NB4 (cell line): ENCODE data around the gene SPATS2.

Experiments
- MYC ChIP-seq: IDR thresholded peaks from 2 replicates; pipeline ENCODE4 v1.6.1; 2011; ENCODE audit warnings: low read depth, low read length
- POLR2A ChIP-seq: IDR thresholded peaks from 2 replicates; pipeline ENCODE4 v1.6.1; 2011; ENCODE audit warnings: mild to moderate bottlenecking; ENCODE audit not compliant: insufficient read length; ENCODE audit errors: extremely low read depth
- TF ChIP-seq, protein P1 (sequence below): IDR thresholded peaks from one replicate; pipeline ENCODE4 v1.5.1; 2012; ENCODE audit warnings: low read depth, low read length
- TF ChIP-seq, protein P2 (sequence below): IDR thresholded peaks from 2 replicates; pipeline ENCODE4 v1.6.1; 2011; ENCODE audit warnings: low read depth, low read length

DNA sequence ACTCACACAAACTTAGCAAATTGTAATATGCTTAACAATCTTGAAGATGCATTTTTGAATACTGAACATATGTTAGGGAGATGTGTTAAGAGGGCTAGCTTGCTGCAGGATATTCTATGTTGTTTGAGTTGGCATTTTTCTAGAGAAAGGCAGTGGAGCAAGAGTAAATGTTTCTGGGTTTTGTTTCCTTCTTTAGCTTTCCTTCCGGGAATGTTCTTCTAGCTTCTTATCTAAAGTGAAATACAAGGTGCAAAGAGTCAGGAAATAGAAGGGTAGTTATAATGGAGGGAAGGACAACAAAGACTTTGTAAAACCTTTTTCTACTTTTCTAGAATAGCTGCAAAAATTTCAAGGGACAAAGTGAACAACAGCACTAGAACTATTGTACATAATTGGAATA, 94.0 kb downstream of the SPATS2 start:
- TF ChIP-seq, protein P1, sequence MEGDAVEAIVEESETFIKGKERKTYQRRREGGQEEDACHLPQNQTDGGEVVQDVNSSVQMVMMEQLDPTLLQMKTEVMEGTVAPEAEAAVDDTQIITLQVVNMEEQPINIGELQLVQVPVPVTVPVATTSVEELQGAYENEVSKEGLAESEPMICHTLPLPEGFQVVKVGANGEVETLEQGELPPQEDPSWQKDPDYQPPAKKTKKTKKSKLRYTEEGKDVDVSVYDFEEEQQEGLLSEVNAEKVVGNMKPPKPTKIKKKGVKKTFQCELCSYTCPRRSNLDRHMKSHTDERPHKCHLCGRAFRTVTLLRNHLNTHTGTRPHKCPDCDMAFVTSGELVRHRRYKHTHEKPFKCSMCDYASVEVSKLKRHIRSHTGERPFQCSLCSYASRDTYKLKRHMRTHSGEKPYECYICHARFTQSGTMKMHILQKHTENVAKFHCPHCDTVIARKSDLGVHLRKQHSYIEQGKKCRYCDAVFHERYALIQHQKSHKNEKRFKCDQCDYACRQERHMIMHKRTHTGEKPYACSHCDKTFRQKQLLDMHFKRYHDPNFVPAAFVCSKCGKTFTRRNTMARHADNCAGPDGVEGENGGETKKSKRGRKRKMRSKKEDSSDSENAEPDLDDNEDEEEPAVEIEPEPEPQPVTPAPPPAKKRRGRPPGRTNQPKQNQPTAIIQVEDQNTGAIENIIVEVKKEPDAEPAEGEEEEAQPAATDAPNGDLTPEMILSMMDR: no peak
- no peak for TF ChIP-seq MYC
- TF ChIP-seq POLR2A: no peak
- TF ChIP-seq, protein P2, sequence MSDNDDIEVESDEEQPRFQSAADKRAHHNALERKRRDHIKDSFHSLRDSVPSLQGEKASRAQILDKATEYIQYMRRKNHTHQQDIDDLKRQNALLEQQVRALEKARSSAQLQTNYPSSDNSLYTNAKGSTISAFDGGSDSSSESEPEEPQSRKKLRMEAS: no peak
